GM18498 (cell line): ENCODE results near the gene HACE1.
A peak's percentile ranks its signal among the peaks of the same experiment; 100 is the strongest.

ENCODE experiments used
- ATAC-seq: cut with Tn5 transposase; IDR thresholded peaks from one replicate; pipeline ENCODE4 v1.9.1; 2021; ENCODE audit warnings: mild to moderate bottlenecking, moderate library complexity; ENCODE audit not compliant: unreplicated experiment

HACE1 gene

GRCh38 chr6:104692008-104692407 is 167.7 kb downstream of the HACE1 start:
- ATAC-seq: no peak

GRCh38 chr6:104689551-104690205 is 170.0 kb downstream of the HACE1 start:
- ATAC-seq: no peak

- ATAC-seq: peak; percentile 73
Observed at GRCh38 chr6:104688283-104688969, 171.3 kb downstream of the HACE1 start.

- ATAC-seq: no peak
Observed at GRCh38 chr6:104686550-104687175, 173.1 kb downstream of the HACE1 start.

- no peak for ATAC-seq
Observed at GRCh38 chr6:104685871-104686549, 173.7 kb downstream of the HACE1 start.

GRCh38 chr6:104684911-104685415 is 174.8 kb downstream of the HACE1 start:
- ATAC-seq: no peak

- ATAC-seq: no peak
Observed at GRCh38 chr6:104683809-104684208, 175.9 kb downstream of the HACE1 start.

- ATAC-seq: peak; percentile 80
Observed at GRCh38 chr6:104682722-104683643, 176.7 kb downstream of the HACE1 start.

GRCh38 chr6:104680539-104680938 is 179.2 kb downstream of the HACE1 start:
- ATAC-seq: no peak

GRCh38 chr6:104679971-104680370 is 179.7 kb downstream of the HACE1 start:
- no peak for ATAC-seq
